ENCODE data around the gene PLEKHF1. TPM values are rescaled to one million over a fixed set of nuclear protein-coding genes. Genes with fewer than 3 reads are reported as not detected.

PLEKHF1 gene
- total and polyA plus RNA-seq, 7 donors, result 5.1 to 119 (median 60.2) TPM

DNA sequence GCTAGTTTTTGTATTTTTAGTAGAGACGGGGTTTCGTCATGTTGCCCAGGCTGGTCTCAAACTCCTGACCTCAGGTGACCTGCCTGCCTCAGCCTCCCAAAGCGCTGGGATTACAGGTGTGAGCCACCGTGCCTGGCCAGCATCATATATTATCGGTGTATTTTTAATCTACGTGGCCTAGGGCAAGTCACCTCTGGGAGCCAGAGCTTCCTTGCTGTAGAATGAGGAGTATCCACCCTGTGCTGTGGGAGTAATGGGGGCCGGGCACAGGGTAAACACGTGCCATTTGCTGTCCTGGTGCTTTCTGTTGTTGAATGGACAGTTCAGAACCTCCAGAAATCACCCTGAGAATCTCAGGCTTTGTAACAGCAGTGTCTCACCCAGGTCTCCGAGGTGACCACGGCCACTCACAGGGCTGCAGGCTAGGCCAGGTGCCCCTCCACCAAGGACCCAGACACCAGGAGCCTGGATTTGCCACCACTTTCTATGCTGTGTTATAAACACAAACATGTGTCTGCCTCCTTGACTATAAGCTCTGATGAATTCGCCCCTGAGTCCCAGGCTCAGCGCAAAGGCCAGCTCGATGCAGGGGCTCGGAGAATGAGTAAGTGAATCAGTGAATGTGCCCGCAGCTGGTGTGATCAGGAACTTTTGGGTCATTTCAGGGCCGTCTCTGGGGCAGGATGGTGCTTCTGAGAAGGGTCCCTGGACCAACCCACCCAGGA is 36.4 kb upstream of the PLEKHF1 start:
- intact Hi-C loops (cut with DNase I), result no loop called here
- Histone ChIP-seq H3K9me3 (no peaks in the 10 kb centered on the region), H3K4me3 (no peak overlapping the region), H3K27me3 (ENCODE audit: insufficient read depth in 3 of 3, low read length in 2 of 3) (no peaks in the 10 kb centered on the region), H3K4me1 (no peaks in the 10 kb centered on the region), H3K36me3 (ENCODE audit: insufficient read depth in 1 of 2, low read depth in 1 of 2) (no peaks in the 10 kb centered on the region), H3K27ac (no peak overlapping the region)
- ATAC-seq, result no peak
- no peak for DNase-seq
- WGBS, 3 donors, result 89 to 94% (median 92%) methylated on average over 16 of the region's 16 CpGs
- TF ChIP-seq, protein P1, sequence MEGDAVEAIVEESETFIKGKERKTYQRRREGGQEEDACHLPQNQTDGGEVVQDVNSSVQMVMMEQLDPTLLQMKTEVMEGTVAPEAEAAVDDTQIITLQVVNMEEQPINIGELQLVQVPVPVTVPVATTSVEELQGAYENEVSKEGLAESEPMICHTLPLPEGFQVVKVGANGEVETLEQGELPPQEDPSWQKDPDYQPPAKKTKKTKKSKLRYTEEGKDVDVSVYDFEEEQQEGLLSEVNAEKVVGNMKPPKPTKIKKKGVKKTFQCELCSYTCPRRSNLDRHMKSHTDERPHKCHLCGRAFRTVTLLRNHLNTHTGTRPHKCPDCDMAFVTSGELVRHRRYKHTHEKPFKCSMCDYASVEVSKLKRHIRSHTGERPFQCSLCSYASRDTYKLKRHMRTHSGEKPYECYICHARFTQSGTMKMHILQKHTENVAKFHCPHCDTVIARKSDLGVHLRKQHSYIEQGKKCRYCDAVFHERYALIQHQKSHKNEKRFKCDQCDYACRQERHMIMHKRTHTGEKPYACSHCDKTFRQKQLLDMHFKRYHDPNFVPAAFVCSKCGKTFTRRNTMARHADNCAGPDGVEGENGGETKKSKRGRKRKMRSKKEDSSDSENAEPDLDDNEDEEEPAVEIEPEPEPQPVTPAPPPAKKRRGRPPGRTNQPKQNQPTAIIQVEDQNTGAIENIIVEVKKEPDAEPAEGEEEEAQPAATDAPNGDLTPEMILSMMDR (IDR thresholded peaks at IDR 0.05), result no peak

- no peak overlapping the region for H3K4me3 ChIP-seq
- TF ChIP-seq, protein P1 (IDR thresholded peaks at IDR 0.05), result no peak
- no peak for ATAC-seq
- no peaks in the 10 kb centered on the region for H3K4me1 ChIP-seq
- no peak for DNase-seq
- no peaks in the 10 kb centered on the region for H3K27me3 ChIP-seq (ENCODE audit: insufficient read depth in 3 of 3, low read length in 2 of 3)
- no peaks in the 10 kb centered on the region for H3K9me3 ChIP-seq
- no peak overlapping the region for H3K27ac ChIP-seq
- whole genome bisulfite sequencing, 3 donors, result 78 to 84% (median 84%) methylated on average over 5 of the region's 5 CpGs
- H3K36me3 ChIP-seq (ENCODE audit: insufficient read depth in 1 of 2, low read depth in 1 of 2), result no peaks in the 10 kb centered on the region
- intact Hi-C loops (cut with DNase I), result no loop called here
Observed at GRCh38 chr19:29629836-29630534, 35.3 kb upstream of the PLEKHF1 start.

GRCh38 chr19:29630655-29631054 is 34.6 kb upstream of the PLEKHF1 start:
- H3K4me3 ChIP-seq, result no peak overlapping the region
- H3K9me3 ChIP-seq, result no peaks in the 10 kb centered on the region
- no peak for ATAC-seq
- H3K27ac ChIP-seq, result no peak overlapping the region
- H3K4me1 ChIP-seq, result no peaks in the 10 kb centered on the region
- H3K36me3 ChIP-seq (ENCODE audit: insufficient read depth in 1 of 2, low read depth in 1 of 2), result no peaks in the 10 kb centered on the region
- 41 to 45% (median 43%) methylated on average over 2 of the region's 2 CpGs for WGBS, 3 donors
- no peaks in the 10 kb centered on the region for H3K27me3 ChIP-seq (ENCODE audit: insufficient read depth in 3 of 3, low read length in 2 of 3)
- no peak for DNase-seq
- TF ChIP-seq, protein P1 (IDR thresholded peaks at IDR 0.05), result no peak
- intact Hi-C loops (cut with DNase I), result no loop called here

DNA sequence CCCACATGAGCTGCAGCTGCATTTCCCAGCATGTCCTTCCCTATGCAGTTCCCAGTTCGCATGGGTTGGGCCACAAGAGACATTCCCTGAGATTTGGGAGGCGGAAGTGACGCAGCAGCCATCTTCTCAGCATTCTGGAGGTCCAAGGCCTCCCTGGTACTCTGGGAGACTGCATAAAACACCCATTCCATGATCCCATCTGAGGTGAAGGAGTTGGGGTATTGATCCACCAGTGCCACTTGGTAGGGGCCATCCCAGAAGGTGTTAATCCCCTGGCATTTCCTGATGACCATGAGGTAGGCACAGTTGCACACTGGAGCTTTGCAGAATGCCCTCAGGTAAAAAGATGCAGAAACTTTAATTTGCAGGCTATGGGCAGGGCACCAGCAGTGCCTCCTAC is 33.8 kb upstream of the PLEKHF1 start:
- ATAC-seq (no peak), DNase-seq (no peak)
- Histone ChIP-seq H3K27me3 (ENCODE audit: insufficient read depth in 3 of 3, low read length in 2 of 3) (no peaks in the 10 kb centered on the region), H3K4me1 (no peaks in the 10 kb centered on the region), H3K9me3 (no peaks in the 10 kb centered on the region), H3K4me3 (no peak overlapping the region), H3K36me3 (ENCODE audit: insufficient read depth in 1 of 2, low read depth in 1 of 2) (no peaks in the 10 kb centered on the region), H3K27ac (no peak overlapping the region)
- WGBS, 3 donors, result 86 to 94% (median 89%) methylated on average over 3 of the region's 3 CpGs
- intact Hi-C loops (cut with DNase I), result no loop called here
- TF ChIP-seq, protein P1 (IDR thresholded peaks at IDR 0.05), result no peak
